Measurements from ENCODE around the gene VEPH1.

Gene VEPH1

DNA sequence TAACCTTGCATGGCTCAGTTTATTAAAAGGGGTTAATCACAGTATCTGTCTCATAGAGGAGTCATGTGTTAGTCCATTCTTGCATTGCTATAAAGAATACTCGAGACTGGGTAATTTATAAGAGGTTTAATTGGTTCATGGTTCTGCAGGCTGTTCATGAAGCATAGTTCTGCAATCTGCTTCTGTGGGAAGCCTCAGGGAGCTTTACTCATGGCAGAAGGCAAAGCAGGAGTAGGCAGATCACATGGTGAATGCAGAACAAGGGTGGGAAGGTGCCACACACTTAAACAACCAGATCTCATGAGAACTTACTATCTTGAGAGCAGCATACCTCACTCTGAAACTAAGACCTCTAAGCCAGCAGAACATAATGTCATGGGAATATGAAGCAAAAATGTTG lies 108.8 kb downstream of the VEPH1 start:
- Histone ChIP-seq H3K9me3 (ENCODE audit: low read length) (no peaks in the 10 kb centered on the region), H3K9ac (ENCODE audit: low read length) (no peak overlapping the region), H3K36me3 (ENCODE audit: insufficient read depth, low read length) (no peaks in the 10 kb centered on the region), H3K4me1 (ENCODE audit: insufficient read depth, low read length) (no peaks in the 10 kb centered on the region), H3K27ac (ENCODE audit: low read depth, low read length) (no peak overlapping the region), H3K4me3 (ENCODE audit: low read depth in 1 of 2, low read length in 2 of 2) (no peak overlapping the region), H3K27me3 (ENCODE audit: control insufficient read depth in 1 of 2, insufficient read depth in 2 of 2, low read length in 2 of 2) (no peaks in the 10 kb centered on the region)

DNA sequence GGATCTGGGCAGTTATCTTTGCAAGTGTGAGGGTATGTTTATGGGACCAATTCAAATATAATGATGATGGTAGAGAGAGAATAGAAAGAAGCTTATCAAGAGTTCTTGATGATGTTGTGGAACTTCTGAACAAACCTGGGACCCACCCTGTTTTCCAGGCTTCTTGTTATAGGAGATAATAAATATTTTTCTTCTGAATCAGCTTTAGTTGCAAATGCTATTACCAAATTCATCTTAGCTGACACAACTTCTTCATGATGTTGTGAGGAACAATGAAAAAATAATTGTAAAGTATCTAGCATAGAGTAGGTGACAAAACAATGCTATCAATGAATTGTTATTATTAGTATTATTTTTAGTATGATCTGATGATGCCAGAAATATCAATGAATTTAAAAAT lies 110.1 kb downstream of the VEPH1 start:
- no peak overlapping the region for H3K4me3 ChIP-seq (ENCODE audit: low read depth in 1 of 2, low read length in 2 of 2)
- H3K27me3 ChIP-seq (ENCODE audit: control insufficient read depth in 1 of 2, insufficient read depth in 2 of 2, low read length in 2 of 2): no peaks in the 10 kb centered on the region
- no peaks in the 10 kb centered on the region for H3K9me3 ChIP-seq (ENCODE audit: low read length)
- no peaks in the 10 kb centered on the region for H3K4me1 ChIP-seq (ENCODE audit: insufficient read depth, low read length)
- no peak overlapping the region for H3K9ac ChIP-seq (ENCODE audit: low read length)
- H3K27ac ChIP-seq (ENCODE audit: low read depth, low read length): no peak overlapping the region
- no peaks in the 10 kb centered on the region for H3K36me3 ChIP-seq (ENCODE audit: insufficient read depth, low read length)

- Histone ChIP-seq H3K36me3 (ENCODE audit: insufficient read depth, low read length) (no peaks in the 10 kb centered on the region), H3K4me3 (ENCODE audit: low read depth in 1 of 2, low read length in 2 of 2) (no peak overlapping the region)
These were observed 111.1 kb downstream of the VEPH1 start for GRCh38 chr3:157392104-157392503.

DNA sequence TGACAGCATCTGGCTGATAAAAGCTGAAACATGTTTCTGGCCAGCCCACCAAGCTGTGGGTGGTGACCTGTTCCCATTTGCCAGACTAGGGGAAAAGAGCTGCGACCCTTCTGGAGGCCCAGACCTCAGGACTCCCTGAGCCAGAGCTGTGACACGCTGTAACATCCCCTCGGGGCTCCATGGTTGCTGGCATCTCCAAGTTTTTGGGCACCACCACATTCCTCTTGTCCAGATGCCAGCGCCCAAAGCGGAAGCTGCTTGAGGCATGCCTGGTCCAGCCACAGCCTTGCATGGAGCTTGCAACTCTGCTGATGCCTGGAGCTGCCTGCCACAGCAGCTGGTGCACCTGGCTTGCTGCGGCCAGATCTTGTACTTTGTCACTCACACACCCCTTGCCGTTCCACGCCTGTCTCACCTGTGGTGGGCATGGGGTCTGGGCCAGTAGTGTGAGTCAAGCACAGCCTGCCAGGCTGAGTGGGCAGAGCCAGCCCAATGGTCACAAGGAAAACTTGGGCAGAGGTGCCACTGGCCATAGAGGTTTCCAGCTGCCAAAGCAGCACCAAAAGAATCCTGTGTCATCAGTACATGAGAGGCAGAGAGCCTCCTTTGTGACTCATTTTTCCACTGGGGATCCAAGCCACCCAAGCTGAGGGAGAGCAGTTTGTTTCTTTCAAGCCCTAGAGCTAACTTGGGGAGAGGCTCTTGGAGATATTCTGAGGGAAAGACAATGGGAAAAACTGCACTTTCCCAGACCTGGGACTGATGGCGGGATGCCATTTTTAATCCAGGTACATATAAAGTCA lies 112.3 kb downstream of the VEPH1 start:
- H3K27ac ChIP-seq (ENCODE audit: low read depth, low read length): no peak overlapping the region
- no peaks in the 10 kb centered on the region for H3K27me3 ChIP-seq (ENCODE audit: control insufficient read depth in 1 of 2, insufficient read depth in 2 of 2, low read length in 2 of 2)
- no peaks in the 10 kb centered on the region for H3K36me3 ChIP-seq (ENCODE audit: insufficient read depth, low read length)
- no peak overlapping the region for H3K4me3 ChIP-seq (ENCODE audit: low read depth in 1 of 2, low read length in 2 of 2)
- H3K9me3 ChIP-seq (ENCODE audit: low read length): no peaks in the 10 kb centered on the region
- no peaks in the 10 kb centered on the region for H3K4me1 ChIP-seq (ENCODE audit: insufficient read depth, low read length)
- no peak overlapping the region for H3K9ac ChIP-seq (ENCODE audit: low read length)

More at GRCh38 chr3:157392104-157392503, 111.1 kb downstream of the VEPH1 start:
- Histone ChIP-seq H3K9me3 (ENCODE audit: low read length) (no peaks in the 10 kb centered on the region), H3K9ac (ENCODE audit: low read length) (no peak overlapping the region), H3K27me3 (ENCODE audit: control insufficient read depth in 1 of 2, insufficient read depth in 2 of 2, low read length in 2 of 2) (no peaks in the 10 kb centered on the region), H3K4me1 (ENCODE audit: insufficient read depth, low read length) (no peaks in the 10 kb centered on the region), H3K27ac (ENCODE audit: low read depth, low read length) (no peak overlapping the region)

DNA sequence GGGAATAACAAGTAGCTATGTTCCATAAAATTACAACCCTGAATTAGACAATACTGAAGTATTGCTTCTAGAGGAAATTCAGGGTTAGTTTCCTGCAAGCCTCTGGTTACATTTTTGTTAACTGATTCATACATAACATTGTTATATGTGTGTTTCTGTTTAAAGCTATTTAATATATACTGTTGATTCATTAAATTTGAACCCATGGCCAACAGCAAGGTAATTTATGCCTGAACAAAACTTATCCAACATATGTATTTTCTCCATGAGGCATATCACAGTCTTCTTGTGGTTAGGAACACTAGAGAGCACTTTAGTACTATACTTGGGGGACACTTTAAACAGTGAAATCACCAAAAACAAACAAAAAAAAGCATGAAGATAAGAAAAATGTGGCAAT lies 114.2 kb downstream of the VEPH1 start:
- H3K4me1 ChIP-seq (ENCODE audit: insufficient read depth, low read length): no peaks in the 10 kb centered on the region
- no peaks in the 10 kb centered on the region for H3K9me3 ChIP-seq (ENCODE audit: low read length)
- no peaks in the 10 kb centered on the region for H3K27me3 ChIP-seq (ENCODE audit: control insufficient read depth in 1 of 2, insufficient read depth in 2 of 2, low read length in 2 of 2)
- H3K4me3 ChIP-seq (ENCODE audit: low read depth in 1 of 2, low read length in 2 of 2): no peak overlapping the region
- H3K36me3 ChIP-seq (ENCODE audit: insufficient read depth, low read length): no peaks in the 10 kb centered on the region
- no peak overlapping the region for H3K9ac ChIP-seq (ENCODE audit: low read length)
- H3K27ac ChIP-seq (ENCODE audit: low read depth, low read length): no peak overlapping the region

DNA sequence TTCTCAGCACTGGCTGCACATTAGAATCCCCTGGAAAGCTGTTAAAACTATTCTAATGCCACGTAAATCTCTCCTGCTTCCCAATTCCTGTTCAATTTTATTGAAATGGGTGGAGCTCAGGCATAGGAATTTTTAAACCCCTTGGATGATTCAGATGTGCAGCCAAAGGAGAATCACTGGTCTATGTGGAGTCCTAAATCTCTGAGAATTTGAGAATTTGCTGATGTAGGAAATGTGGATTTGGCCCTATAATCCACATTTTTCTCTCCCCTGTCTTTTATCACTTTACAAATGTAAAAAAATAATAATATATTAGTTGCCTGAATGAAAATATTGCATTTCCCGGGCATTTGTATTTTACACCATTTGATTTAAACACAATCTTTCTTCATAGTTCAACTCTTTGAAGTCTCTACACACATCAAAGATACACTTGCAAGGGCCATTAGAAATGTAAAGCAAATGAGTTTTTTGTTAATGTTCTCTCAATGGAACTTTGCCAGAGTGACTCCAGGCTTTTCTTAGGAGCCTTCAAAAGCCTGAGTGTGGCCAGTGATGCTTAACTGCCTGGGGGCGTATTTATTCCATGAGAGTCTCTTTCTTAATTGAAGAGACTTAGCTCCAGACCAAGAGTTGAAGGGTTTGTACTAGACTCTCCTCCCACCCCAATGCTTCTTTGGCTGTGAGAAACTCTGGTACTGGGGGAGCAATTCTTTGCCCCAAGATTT lies 115.3 kb downstream of the VEPH1 start:
- no peaks in the 10 kb centered on the region for H3K9me3 ChIP-seq (ENCODE audit: low read length)
- H3K27me3 ChIP-seq (ENCODE audit: control insufficient read depth in 1 of 2, insufficient read depth in 2 of 2, low read length in 2 of 2): no peaks in the 10 kb centered on the region
- H3K4me1 ChIP-seq (ENCODE audit: insufficient read depth, low read length): no peaks in the 10 kb centered on the region
- no peak overlapping the region for H3K27ac ChIP-seq (ENCODE audit: low read depth, low read length)
- H3K4me3 ChIP-seq (ENCODE audit: low read depth in 1 of 2, low read length in 2 of 2): no peak overlapping the region
- H3K9ac ChIP-seq (ENCODE audit: low read length): no peak overlapping the region
- no peaks in the 10 kb centered on the region for H3K36me3 ChIP-seq (ENCODE audit: insufficient read depth, low read length)

GRCh38 chr3:157384491-157384890 lies 118.7 kb downstream of the VEPH1 start:
- no peaks in the 10 kb centered on the region for H3K4me1 ChIP-seq (ENCODE audit: insufficient read depth, low read length)
- no peaks in the 10 kb centered on the region for H3K27me3 ChIP-seq (ENCODE audit: control insufficient read depth in 1 of 2, insufficient read depth in 2 of 2, low read length in 2 of 2)
- H3K27ac ChIP-seq (ENCODE audit: low read depth, low read length): no peak overlapping the region
- H3K9me3 ChIP-seq (ENCODE audit: low read length): no peaks in the 10 kb centered on the region
- H3K4me3 ChIP-seq (ENCODE audit: low read depth in 1 of 2, low read length in 2 of 2): no peak overlapping the region
- H3K36me3 ChIP-seq (ENCODE audit: insufficient read depth, low read length): no peaks in the 10 kb centered on the region
- H3K9ac ChIP-seq (ENCODE audit: low read length): no peak overlapping the region

DNA sequence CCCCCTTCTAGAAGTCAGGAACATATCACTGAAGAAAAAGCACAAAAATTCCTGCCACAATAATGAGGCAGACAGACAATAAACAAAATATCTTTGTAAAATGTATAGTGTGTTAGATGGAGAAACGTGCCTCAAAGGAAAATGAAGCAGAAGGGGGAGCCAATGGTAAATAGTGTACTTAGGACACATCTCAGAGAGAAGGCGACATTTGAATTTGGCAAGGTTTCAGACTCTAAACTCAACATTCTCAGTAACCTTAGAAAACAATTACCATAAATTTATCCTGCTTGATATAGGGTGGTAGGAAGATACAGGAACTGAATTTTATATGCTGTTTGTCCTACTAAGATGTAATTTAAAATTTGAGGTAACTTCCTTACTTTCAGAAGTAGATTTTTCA lies 119.2 kb downstream of the VEPH1 start:
- H3K36me3 ChIP-seq (ENCODE audit: insufficient read depth, low read length): no peaks in the 10 kb centered on the region
- H3K9ac ChIP-seq (ENCODE audit: low read length): no peak overlapping the region
- H3K4me3 ChIP-seq (ENCODE audit: low read depth in 1 of 2, low read length in 2 of 2): no peak overlapping the region
- no peaks in the 10 kb centered on the region for H3K27me3 ChIP-seq (ENCODE audit: control insufficient read depth in 1 of 2, insufficient read depth in 2 of 2, low read length in 2 of 2)
- no peak overlapping the region for H3K27ac ChIP-seq (ENCODE audit: low read depth, low read length)
- H3K4me1 ChIP-seq (ENCODE audit: insufficient read depth, low read length): no peaks in the 10 kb centered on the region
- H3K9me3 ChIP-seq (ENCODE audit: low read length): no peaks in the 10 kb centered on the region

DNA sequence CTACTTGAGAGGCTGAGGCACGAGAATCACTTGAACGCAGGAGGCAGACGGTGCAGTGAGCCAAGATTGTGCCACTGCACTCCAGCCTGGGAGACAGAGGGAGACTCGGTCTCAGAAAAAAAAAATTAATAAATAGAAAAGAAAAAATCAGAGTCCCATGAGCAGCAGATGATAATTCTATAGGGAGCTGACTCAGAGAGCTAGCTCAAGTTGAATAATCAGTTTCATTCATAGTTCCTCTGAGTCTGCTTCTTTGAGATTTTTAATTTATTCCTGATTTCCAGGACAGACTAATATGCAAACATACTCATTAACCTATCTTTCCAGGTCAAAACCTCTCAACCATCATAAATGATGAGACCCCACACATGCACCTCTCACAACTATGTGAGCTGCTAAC lies 121.6 kb downstream of the VEPH1 start:
- no peak overlapping the region for H3K27ac ChIP-seq (ENCODE audit: low read depth, low read length)

DNA sequence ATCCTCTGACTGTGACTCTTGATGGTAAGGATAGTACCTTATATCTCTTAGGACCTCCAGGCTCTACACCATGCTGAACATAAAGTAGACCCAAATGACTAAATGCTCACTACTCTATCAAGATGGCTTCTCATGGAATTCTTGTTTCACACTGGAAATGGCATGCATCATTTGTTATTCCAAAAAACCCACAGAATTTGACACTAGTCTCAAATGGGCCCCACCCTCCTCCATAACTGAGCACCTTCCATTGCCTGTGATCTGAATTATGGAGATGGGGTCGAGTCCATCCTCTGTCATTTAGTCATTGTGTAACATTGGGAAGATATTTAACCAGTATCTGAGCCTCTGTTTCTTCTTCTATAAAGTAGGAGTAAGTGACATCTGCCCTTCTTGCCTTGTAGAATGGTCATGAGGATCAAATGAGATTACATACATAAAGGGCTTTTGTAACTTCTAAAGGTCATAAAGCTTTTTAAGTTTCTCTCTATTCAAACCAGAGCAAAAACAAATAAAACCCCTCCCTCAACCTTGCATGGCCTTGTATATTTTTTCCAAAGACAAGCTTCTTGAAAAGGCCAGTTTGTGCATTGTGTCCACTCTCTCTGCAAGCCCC lies 123.6 kb downstream of the VEPH1 start:
- Histone ChIP-seq H3K4me3 (ENCODE audit: low read depth in 1 of 2, low read length in 2 of 2) (no peak overlapping the region), H3K36me3 (ENCODE audit: insufficient read depth, low read length) (no peaks in the 10 kb centered on the region), H3K4me1 (ENCODE audit: insufficient read depth, low read length) (no peaks in the 10 kb centered on the region), H3K27ac (ENCODE audit: low read depth, low read length) (no peak overlapping the region), H3K9me3 (ENCODE audit: low read length) (no peaks in the 10 kb centered on the region), H3K27me3 (ENCODE audit: control insufficient read depth in 1 of 2, insufficient read depth in 2 of 2, low read length in 2 of 2) (no peaks in the 10 kb centered on the region), H3K9ac (ENCODE audit: low read length) (no peak overlapping the region)

More for the DNA sequence above, 121.6 kb downstream of the VEPH1 start:
- no peaks in the 10 kb centered on the region for H3K27me3 ChIP-seq (ENCODE audit: control insufficient read depth in 1 of 2, insufficient read depth in 2 of 2, low read length in 2 of 2)
- no peaks in the 10 kb centered on the region for H3K36me3 ChIP-seq (ENCODE audit: insufficient read depth, low read length)
- no peaks in the 10 kb centered on the region for H3K4me1 ChIP-seq (ENCODE audit: insufficient read depth, low read length)
- H3K4me3 ChIP-seq (ENCODE audit: low read depth in 1 of 2, low read length in 2 of 2): no peak overlapping the region
- H3K9me3 ChIP-seq (ENCODE audit: low read length): no peaks in the 10 kb centered on the region
- H3K9ac ChIP-seq (ENCODE audit: low read length): no peak overlapping the region

DNA sequence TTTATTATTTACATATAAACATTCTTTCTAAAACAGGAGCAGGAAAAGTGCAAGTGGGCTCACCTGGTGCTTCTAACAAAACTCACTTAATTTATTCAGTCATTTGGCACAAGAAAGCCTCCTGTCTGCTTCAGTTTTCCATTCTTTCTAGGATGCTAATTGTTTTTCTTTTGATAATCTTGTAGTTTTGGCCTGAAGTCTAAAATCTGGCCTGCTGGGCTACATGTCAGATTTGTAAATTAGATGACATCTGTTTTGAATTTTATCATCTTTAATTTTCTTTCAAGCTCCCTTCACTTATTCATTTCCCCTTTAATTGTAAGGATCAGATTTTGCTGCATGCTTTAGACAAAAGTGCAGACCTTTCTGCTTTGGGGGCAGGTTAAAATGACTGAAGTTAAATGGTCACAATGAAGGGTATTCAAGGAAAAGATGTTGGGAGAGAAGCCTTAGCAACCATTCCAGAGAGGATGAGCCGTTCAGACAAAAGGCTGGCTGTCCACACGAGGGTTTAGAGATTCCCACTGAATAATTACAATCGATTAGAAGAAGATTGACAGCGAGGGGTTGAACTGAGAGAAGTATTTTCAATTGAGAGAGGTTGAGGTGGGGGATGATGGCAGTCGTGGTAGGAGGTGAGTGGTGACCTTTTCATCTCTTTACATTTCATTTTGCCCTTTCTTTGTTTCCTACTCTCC lies 126.5 kb downstream of the VEPH1 start:
- no peaks in the 10 kb centered on the region for H3K4me1 ChIP-seq (ENCODE audit: insufficient read depth, low read length)
- H3K9ac ChIP-seq (ENCODE audit: low read length): no peak overlapping the region
- H3K27me3 ChIP-seq (ENCODE audit: control insufficient read depth in 1 of 2, insufficient read depth in 2 of 2, low read length in 2 of 2): no peaks in the 10 kb centered on the region
- H3K36me3 ChIP-seq (ENCODE audit: insufficient read depth, low read length): no peaks in the 10 kb centered on the region
- H3K9me3 ChIP-seq (ENCODE audit: low read length): no peaks in the 10 kb centered on the region
- H3K4me3 ChIP-seq (ENCODE audit: low read depth in 1 of 2, low read length in 2 of 2): no peak overlapping the region
- no peak overlapping the region for H3K27ac ChIP-seq (ENCODE audit: low read depth, low read length)
